ENCODE measurements around the gene FAM32A. TPM values are rescaled to one million over a fixed set of nuclear protein-coding genes. Genes with fewer than 3 reads are reported as not detected.

Gene FAM32A
- total and polyA plus RNA-seq, 10 of the 15 experiments (the other 5 are each of a cell fraction or from before 2014, with no cell fraction given) = 33.3 to 116 (median 71.9) TPM

GRCh38 chr19:16190198-16190597 is 5.0 kb downstream of the FAM32A start (continued):
- TF ChIP-seq NFYB (IDR thresholded peaks at IDR 0.05; ENCODE audit: insufficient read depth, low read depth, low read length) = no peak
- TF ChIP-seq, protein P1, sequence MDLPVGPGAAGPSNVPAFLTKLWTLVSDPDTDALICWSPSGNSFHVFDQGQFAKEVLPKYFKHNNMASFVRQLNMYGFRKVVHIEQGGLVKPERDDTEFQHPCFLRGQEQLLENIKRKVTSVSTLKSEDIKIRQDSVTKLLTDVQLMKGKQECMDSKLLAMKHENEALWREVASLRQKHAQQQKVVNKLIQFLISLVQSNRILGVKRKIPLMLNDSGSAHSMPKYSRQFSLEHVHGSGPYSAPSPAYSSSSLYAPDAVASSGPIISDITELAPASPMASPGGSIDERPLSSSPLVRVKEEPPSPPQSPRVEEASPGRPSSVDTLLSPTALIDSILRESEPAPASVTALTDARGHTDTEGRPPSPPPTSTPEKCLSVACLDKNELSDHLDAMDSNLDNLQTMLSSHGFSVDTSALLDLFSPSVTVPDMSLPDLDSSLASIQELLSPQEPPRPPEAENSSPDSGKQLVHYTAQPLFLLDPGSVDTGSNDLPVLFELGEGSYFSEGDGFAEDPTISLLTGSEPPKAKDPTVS (IDR thresholded peaks at IDR 0.05; ENCODE audit: low read depth, low read length) = no peak
- TF ChIP-seq, protein P2, sequence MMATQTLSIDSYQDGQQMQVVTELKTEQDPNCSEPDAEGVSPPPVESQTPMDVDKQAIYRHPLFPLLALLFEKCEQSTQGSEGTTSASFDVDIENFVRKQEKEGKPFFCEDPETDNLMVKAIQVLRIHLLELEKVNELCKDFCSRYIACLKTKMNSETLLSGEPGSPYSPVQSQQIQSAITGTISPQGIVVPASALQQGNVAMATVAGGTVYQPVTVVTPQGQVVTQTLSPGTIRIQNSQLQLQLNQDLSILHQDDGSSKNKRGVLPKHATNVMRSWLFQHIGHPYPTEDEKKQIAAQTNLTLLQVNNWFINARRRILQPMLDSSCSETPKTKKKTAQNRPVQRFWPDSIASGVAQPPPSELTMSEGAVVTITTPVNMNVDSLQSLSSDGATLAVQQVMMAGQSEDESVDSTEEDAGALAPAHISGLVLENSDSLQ (IDR thresholded peaks at IDR 0.05) = no peak

DNA sequence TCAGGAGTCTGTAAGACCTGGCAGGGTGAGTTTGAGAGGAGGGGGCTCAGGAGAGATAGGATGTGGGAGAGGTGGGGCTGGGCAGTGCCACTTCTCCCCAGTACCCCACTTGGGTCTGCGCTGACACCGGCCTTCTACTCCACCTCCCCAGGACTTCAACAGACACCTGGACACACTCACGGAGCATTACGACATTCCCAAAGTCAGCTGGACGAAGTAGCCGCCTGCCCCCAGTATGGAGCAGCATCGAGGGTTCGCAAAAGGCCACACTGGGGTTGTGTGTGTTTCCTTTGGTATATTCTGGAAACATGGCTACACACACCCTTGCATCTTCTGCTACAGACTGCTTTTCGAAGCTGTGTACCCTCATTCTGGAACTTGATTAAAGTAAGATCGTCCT is 5.5 kb downstream of the FAM32A start:
- SMC1A ChIA-PET (ENCODE audit: uncharacterized antibody, unreplicated experiment) = no interaction called here
- no peak overlapping the region for H3K4me2 ChIP-seq (ENCODE audit: control insufficient read depth, insufficient read depth)
- no peak overlapping the region for H2AFZ ChIP-seq (ENCODE audit: control insufficient read depth, low read depth, low read length)
- H3K4me1 ChIP-seq (ENCODE audit: control insufficient read depth, insufficient read depth, low read length) = no peaks in the 10 kb centered on the region
- no peak for ATAC-seq
- no peak overlapping the region for H3K4me3 ChIP-seq
- RAD21 ChIA-PET (ENCODE audit: unreplicated experiment) = no interaction called here
- H3K9me3 ChIP-seq (replicated peaks; ENCODE audit: control insufficient read depth, insufficient read depth, low read length) = no peaks in the 10 kb centered on the region
- DNase-seq (ENCODE audit: low read depth, low spot score) = no peak
- TF ChIP-seq ZNF622 (IDR thresholded peaks at IDR 0.05) (no peak), MYB (IDR thresholded peaks at IDR 0.05; ENCODE audit: borderline replicate concordance, low read depth, low read length) (no peak), SRF (IDR thresholded peaks at IDR 0.05; ENCODE audit: low read depth in 2 of 2, low read length in 2 of 2) (no peak), SREBF1 (IDR thresholded peaks at IDR 0.05; ENCODE audit: low read length) (no peak), POU2F2 (IDR thresholded peaks at IDR 0.05; ENCODE audit: borderline replicate concordance, low read depth, low read length) (no peak), FOXK2 (IDR thresholded peaks at IDR 0.05) (no peak), NFYA (IDR thresholded peaks at IDR 0.05; ENCODE audit: borderline replicate concordance, low read depth, low read length) (no peak), ETV6 (conservative IDR thresholded peaks at IDR 0.05 in 1 of 2, IDR thresholded peaks at IDR 0.05 in 1 of 2; ENCODE audit: borderline replicate concordance in 1 of 2, low read depth in 1 of 2) (no peak), SIX5 (IDR thresholded peaks at IDR 0.05; ENCODE audit: low read depth, low read length, severe bottlenecking) (no peak)
- TF ChIP-seq, protein P3, sequence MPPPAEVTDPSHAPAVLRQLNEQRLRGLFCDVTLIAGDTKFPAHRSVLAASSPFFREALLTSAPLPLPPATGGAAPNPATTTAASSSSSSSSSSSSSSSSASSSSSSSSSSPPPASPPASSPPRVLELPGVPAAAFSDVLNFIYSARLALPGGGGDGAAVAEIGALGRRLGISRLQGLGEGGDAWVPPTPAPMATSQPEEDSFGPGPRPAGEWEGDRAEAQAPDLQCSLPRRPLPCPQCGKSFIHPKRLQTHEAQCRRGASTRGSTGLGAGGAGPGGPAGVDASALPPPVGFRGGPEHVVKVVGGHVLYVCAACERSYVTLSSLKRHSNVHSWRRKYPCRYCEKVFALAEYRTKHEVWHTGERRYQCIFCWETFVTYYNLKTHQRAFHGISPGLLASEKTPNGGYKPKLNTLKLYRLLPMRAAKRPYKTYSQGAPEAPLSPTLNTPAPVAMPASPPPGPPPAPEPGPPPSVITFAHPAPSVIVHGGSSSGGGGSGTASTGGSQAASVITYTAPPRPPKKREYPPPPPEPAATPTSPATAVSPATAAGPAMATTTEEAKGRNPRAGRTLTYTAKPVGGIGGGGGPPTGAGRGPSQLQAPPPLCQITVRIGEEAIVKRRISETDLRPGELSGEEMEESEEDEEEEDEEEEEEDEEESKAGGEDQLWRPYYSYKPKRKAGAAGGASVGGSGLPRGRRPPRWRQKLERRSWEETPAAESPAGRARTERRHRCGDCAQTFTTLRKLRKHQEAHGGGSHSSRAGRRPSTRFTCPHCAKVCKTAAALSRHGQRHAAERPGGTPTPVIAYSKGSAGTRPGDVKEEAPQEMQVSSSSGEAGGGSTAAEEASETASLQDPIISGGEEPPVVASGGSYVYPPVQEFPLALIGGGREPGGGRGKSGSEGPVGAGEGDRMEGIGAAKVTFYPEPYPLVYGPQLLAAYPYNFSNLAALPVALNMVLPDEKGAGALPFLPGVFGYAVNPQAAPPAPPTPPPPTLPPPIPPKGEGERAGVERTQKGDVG (CRISPR knock-in tag; IDR thresholded peaks at IDR 0.05) = no peak
- FAIRE-seq = no peak
- peaks cover 13 to 18% of the 10 kb centered on the region in 2 experiments for H3K36me3 ChIP-seq (ENCODE audit: control insufficient read depth in 2 of 2, insufficient read depth in 2 of 2, low read length in 1 of 2)
- no peak overlapping the region for H3K27ac ChIP-seq (ENCODE audit: control insufficient read depth, insufficient read depth)
- POLR2A ChIA-PET = no interaction called here
- H3K27me3 ChIP-seq (replicated peaks in 1 of 2; ENCODE audit: control insufficient read depth in 2 of 2, insufficient read depth in 2 of 2, low read length in 1 of 2) = no peaks in the 10 kb centered on the region
- peaks cover 12% of the 10 kb centered on the region for H3K79me2 ChIP-seq (ENCODE audit: control insufficient read depth, insufficient read depth, low read length)
- CTCF ChIA-PET = no interaction called here
- in situ Hi-C loops (cut with MboI) = no loop called here
- no peak overlapping the region for H3K9ac ChIP-seq (ENCODE audit: control insufficient read depth, insufficient read depth, low read length)
- H4K20me1 ChIP-seq (ENCODE audit: control insufficient read depth, insufficient read depth) = no peaks in the 10 kb centered on the region
- WGBS (ENCODE audit: insufficient coverage, insufficient replicate concordance, low lambda C conversion rate, missing lambda C conversion rate) = 98% methylated on average over 10 of the region's 10 CpGs
- BruUV-seq (replicated peaks) = no TSS peak
- intact Hi-C loops (cut with micrococcal nuclease; ENCODE audit: unreplicated experiment) = no loop called here
